ENCODE results near the gene CABP7.

DNA sequence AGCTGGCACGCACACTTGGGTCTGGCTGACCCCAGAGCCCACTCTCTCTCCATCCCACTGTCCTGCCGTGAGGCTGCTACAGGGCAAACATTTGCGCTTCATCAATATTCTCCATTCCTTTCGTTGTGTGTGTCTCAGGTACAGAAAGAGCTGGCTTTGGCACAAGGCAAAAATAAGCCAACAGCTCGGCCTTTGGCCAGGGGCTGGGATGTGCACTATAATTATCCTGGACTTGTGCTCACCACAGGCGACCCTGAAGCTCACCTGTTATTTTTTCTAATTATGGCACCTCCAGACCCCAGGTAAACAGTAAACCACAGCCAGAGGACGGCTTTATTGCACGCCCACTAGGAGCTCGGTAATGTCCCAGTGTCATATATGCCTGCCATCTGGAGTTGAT is 36.1 kb downstream of the CABP7 start:
- no peak for TF ChIP-seq EZH2 (IDR thresholded peaks at IDR 0.05; ENCODE audit: low read depth, unreplicated experiment)
- TF ChIP-seq, protein P1, sequence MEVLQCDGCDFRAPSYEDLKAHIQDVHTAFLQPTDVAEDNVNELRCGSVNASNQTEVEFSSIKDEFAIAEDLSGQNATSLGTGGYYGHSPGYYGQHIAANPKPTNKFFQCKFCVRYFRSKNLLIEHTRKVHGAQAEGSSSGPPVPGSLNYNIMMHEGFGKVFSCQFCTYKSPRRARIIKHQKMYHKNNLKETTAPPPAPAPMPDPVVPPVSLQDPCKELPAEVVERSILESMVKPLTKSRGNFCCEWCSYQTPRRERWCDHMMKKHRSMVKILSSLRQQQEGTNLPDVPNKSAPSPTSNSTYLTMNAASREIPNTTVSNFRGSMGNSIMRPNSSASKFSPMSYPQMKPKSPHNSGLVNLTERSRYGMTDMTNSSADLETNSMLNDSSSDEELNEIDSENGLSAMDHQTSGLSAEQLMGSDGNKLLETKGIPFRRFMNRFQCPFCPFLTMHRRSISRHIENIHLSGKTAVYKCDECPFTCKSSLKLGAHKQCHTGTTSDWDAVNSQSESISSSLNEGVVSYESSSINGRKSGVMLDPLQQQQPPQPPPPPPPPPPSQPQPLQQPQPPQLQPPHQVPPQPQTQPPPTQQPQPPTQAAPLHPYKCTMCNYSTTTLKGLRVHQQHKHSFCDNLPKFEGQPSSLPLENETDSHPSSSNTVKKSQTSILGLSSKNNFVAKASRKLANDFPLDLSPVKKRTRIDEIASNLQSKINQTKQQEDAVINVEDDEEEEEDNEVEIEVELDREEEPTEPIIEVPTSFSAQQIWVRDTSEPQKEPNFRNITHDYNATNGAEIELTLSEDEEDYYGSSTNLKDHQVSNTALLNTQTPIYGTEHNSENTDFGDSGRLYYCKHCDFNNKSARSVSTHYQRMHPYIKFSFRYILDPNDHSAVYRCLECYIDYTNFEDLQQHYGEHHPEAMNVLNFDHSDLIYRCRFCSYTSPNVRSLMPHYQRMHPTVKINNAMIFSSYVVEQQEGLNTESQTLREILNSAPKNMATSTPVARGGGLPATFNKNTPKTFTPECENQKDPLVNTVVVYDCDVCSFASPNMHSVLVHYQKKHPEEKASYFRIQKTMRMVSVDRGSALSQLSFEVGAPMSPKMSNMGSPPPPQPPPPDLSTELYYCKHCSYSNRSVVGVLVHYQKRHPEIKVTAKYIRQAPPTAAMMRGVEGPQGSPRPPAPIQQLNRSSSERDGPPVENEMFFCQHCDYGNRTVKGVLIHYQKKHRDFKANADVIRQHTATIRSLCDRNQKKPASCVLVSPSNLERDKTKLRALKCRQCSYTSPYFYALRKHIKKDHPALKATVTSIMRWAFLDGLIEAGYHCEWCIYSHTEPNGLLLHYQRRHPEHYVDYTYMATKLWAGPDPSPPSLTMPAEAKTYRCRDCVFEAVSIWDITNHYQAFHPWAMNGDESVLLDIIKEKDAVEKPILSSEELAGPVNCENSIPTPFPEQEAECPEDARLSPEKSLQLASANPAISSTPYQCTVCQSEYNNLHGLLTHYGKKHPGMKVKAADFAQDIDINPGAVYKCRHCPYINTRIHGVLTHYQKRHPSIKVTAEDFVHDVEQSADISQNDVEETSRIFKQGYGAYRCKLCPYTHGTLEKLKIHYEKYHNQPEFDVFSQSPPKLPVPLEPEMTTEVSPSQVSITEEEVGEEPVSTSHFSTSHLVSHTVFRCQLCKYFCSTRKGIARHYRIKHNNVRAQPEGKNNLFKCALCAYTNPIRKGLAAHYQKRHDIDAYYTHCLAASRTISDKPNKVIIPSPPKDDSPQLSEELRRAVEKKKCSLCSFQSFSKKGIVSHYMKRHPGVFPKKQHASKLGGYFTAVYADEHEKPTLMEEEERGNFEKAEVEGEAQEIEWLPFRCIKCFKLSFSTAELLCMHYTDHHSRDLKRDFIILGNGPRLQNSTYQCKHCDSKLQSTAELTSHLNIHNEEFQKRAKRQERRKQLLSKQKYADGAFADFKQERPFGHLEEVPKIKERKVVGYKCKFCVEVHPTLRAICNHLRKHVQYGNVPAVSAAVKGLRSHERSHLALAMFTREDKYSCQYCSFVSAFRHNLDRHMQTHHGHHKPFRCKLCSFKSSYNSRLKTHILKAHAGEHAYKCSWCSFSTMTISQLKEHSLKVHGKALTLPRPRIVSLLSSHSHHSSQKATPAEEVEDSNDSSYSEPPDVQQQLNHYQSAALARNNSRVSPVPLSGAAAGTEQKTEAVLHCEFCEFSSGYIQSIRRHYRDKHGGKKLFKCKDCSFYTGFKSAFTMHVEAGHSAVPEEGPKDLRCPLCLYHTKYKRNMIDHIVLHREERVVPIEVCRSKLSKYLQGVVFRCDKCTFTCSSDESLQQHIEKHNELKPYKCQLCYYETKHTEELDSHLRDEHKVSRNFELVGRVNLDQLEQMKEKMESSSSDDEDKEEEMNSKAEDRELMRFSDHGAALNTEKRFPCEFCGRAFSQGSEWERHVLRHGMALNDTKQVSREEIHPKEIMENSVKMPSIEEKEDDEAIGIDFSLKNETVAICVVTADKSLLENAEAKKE (CRISPR knock-in tag; IDR thresholded peaks at IDR 0.05): no peak
- TF ChIP-seq, protein P2, sequence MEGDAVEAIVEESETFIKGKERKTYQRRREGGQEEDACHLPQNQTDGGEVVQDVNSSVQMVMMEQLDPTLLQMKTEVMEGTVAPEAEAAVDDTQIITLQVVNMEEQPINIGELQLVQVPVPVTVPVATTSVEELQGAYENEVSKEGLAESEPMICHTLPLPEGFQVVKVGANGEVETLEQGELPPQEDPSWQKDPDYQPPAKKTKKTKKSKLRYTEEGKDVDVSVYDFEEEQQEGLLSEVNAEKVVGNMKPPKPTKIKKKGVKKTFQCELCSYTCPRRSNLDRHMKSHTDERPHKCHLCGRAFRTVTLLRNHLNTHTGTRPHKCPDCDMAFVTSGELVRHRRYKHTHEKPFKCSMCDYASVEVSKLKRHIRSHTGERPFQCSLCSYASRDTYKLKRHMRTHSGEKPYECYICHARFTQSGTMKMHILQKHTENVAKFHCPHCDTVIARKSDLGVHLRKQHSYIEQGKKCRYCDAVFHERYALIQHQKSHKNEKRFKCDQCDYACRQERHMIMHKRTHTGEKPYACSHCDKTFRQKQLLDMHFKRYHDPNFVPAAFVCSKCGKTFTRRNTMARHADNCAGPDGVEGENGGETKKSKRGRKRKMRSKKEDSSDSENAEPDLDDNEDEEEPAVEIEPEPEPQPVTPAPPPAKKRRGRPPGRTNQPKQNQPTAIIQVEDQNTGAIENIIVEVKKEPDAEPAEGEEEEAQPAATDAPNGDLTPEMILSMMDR (conservative IDR thresholded peaks at IDR 0.05; ENCODE audit: low read depth in 2 of 2): no peak
